GM21825 (cell line): ENCODE measurements around the gene IL37.
"Not testable (repeated sequence)": the region's sequence is repeated elsewhere in the genome, so short reads cannot be mapped to it uniquely, and the experiment has no call there.

ENCODE experiments used
- ATAC-seq: cut with Tn5 transposase; IDR thresholded peaks from one replicate; pipeline ENCODE4 v1.9.1; 2021; ENCODE audit warnings: mild to moderate bottlenecking, moderate library complexity; ENCODE audit not compliant: unreplicated experiment

IL37 gene

DNA sequence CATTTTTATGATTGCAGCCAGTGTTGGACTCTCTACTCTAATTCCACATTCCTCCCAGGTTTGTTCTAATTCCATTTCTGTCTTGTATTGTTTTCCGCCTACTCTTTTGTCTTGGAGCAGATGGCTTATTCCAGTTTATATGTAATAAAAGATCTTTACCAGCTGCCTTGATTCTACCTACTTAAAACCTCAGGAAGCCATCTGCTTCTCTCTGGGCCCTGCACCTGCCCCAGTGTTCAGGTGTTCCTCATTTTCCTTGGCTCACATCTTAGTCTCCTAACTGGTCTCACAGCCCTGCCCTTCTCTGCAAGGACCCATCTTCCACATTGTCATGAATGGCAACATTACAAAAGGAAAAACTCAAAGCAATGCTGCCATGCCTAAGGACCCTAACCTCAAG is 21.0 kb upstream of the IL37 start:
- ATAC-seq: no peak

DNA sequence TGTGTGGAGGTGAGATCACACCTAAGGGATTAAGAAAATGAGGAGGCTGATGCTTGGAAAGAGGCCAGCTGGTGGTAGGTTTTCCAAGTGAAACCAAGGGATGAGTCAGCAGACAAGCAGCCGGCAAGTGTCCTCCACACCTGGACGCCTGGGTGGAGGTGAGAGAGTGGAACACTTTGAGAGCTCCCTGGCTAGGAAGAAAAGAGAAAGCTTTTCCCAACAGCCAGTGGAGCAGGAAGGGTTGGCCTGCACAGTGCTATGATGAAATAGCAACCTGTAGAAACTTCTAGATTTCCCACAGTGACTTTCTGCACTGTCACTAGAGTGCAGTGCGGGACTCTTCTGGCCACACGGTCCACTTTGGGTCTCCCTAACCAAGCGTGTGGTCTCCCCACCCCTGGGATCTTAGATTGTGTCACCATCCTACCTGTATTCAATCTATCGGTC is 19.6 kb upstream of the IL37 start:
- ATAC-seq: no peak

DNA sequence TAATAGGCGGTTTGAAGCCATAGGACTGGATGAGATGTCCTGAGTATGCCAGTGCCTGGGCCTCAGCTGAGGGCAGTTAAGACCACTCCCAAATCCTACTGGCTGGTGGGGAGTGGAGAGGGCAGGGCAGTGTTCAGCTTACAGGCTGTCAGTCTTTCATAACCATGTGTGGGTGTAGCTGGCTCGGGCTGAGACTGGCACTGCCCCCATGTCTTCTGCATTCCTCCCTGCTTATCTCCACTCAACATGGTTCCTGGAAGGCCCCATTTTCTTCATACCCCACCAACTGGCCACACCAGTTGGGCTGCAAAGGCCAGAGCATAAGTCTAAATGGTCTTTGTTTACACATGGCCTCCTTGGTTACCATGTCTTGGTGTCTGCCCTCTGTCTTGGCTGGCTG is 17.2 kb upstream of the IL37 start:
- ATAC-seq: no peak

DNA sequence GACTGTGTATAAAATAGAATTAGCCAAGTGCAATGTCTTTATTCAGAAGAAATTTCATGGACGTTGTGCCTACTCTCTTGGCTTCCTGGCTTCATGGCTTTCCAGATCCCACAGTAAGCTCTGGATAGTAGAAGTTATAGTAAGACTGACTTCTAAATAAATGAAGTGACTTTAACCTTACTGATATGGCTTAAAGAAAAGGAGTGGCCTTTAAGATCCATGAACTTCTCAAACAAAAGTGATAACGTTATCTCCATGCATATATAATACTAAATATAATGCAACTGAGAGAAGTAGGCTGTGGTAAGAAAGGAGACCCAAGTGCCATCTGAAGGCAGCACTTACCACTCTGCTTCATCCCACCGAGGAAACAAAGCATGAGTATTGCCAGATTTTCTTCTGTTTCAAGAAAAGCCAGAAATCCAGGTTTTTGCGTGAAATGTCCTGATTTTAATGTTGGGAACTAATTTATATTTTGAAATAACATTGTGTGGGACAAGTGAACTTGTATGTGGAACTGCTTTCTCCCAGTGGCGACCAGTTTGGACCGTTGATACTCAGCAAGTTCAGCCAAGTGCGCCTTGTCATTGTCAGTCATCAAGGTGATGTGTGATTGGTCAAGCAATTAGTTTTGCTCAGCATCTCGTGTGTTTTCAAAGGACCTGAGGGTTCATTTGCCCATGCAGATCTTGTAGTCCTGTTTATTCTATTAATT is 13.9 kb upstream of the IL37 start:
- no peak for ATAC-seq

DNA sequence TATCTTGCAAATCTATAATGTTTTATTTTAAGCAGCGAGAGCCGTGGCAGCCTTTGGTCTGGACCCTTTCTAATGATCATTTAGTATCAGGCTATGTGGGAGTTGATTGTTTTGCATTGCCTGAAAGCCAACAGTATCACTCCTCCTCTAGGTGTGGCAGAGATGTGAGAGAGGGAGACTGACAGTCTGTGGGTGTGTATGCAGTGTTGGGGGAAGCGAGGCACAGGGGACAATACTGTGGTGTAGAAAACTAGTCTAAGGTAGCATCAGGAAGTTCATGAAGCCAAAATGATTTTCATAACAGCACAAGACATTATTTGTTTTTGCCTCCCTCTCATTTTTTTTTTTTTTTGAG is 13.4 kb upstream of the IL37 start:
- no peak for ATAC-seq

GRCh38 chr2:112901431-112902065 is 9.4 kb upstream of the IL37 start:
- ATAC-seq: not testable (repeated sequence)

DNA sequence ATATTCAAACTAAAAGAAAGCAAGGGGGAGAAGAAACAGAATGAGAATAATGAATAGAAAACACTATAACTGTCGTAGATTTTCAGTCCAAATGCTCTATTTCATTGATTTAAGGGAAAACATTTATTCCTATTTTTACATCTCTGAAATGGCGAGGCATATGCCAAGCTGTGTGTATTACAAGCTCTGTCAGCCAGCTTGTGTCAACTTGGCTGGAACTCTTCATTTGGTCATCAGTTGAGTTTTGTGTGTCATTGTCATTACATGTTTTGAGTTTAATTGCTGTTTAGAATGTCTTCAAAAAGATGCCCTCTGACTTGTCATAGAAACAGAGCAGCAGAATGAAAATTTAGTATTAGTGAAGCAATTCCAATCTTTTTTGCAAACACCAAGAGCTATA is 8.1 kb upstream of the IL37 start:
- no peak for ATAC-seq

GRCh38 chr2:112904883-112905282 is 6.1 kb upstream of the IL37 start:
- ATAC-seq: no peak

DNA sequence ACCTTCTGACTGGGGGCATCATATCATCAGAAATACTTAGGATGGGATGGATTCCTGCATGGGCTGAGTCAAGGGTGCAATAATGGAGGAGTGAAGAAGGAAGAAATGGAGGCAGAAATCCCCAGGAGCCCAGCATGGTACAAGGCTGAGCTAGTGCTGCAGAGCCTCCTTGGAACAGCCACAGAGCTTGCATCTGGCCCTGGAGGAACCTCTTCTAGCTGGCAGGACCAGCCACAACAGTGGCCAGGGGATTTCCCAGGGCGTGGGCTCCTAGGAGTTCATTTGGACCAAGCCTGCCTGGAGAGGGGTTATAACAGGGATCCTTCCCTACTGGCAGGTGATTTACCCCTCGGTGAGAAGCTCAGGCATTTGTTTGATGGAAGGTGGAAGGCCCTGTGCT is 4.7 kb upstream of the IL37 start:
- ATAC-seq: no peak

- no peak for ATAC-seq
Observed at GRCh38 chr2:112907001-112907949, 3.7 kb upstream of the IL37 start.

DNA sequence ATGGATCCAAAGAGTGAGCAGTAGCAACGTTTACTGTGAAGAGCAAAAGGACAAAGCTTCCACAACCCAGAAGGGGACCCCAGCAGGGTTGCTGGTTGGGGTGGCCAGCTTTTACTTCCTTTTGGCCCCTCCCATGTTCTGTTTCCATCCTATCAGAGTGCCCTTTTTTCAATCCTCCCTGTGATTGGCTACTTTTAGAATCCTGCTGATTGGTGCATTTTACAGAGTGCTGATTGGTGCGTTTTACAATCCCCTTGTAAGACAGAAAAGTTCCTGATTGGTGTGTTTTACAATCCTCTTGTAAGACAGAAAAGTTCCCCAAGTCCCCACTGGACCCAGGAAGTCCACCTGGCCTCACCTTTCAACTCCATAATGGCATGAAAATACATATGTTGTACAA is 2.4 kb upstream of the IL37 start:
- not testable (repeated sequence) for ATAC-seq

DNA sequence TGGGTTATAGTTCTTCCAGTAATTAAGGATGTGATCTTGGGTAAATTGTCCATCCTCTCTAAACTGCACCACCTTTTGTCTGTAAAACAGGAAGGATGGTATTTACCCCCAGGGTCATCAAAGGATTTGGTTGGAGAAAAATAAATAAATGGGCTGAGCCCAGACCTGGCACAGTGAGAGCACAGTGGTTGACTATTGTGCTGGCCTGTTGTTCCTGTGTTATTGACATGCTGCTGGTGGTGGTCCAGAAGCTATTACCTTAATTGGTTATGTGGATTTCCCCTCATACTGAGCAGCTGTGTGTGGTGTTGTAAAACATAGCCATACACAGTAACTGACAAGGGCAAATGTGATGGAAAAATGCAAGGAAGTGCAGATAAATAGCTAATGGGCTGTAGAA is 746 bp upstream of the IL37 start:
- no peak for ATAC-seq

- ATAC-seq: no peak
Observed at GRCh38 chr2:112912403-112912802, 1.4 kb downstream of the IL37 start.

GRCh38 chr2:112915300-112916144 is 4.6 kb downstream of the IL37 start:
- no peak for ATAC-seq

DNA sequence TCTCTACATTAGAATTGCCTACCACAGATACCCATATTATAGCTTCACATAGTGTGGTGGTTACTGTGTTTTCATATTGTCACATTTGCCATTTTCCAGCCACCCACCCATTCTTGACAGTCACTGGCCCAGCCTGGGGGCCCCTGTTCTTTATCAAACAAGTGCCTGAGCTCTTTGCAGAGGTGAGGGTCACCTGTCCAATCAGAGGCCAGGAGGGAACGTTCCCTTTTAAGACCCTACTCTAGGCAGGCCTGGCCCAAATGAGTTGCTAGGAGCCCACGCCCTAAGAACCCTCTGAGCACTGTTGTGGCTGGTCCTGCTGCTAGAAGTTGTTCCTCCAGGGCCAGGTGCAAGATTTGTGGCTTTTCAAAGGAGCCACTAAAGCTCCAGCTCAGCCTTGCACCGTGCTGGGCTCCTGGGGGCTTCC is 5.2 kb downstream of the IL37 start:
- ATAC-seq: no peak

GRCh38 chr2:112916625-112917247 is 5.8 kb downstream of the IL37 start:
- ATAC-seq: no peak

- no peak for ATAC-seq
Observed at GRCh38 chr2:112917856-112918255, 6.9 kb downstream of the IL37 start.

DNA sequence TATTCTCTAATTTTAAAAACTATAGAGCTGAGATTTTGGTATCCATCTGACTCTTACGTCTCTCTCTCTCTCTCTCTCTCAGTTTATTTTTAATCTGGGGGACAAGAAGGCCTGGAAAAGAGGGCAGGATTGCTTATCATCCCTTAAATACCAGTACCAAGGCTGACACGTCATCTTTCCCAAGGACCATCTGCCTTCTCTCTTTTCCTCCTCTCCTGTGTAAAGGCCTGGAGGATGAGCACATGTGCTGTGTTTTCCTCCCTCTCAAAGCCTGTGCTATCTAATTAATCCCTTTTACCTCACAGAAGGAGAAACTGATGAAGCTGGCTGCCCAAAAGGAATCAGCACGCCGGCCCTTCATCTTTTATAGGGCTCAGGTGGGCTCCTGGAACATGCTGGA is 7.3 kb downstream of the IL37 start:
- ATAC-seq: no peak

- no peak for ATAC-seq
Observed at GRCh38 chr2:112919086-112919485, 8.1 kb downstream of the IL37 start.

- ATAC-seq: no peak
Observed at GRCh38 chr2:112920923-112921532, 10.1 kb downstream of the IL37 start.
